DND-41 (cell line): Measurements from ENCODE around the gene VWA2.

Source experiments
- ATAC-seq: fragments of 200-7000 bp; cut with Tn5 transposase; 3 replicates; pipeline ENCODE4 v1.9.1; 2021; ENCODE audit warnings: low read depth; ENCODE audit not compliant: insufficient read depth
- DNase-seq: peaks from one replicate; pipeline ENCODE4 v3.0.0-alpha.2; 2020
- H2AFZ ChIP-seq: 2 replicates; pipeline ENCODE4 v1.6.0; 2012; ENCODE audit warnings: low read depth, low read length
- H3K27ac ChIP-seq: 2 replicates; pipeline ENCODE4 v1.5.1; 2012; ENCODE audit warnings: low read length, inconsistent platforms
- H3K27me3 ChIP-seq: fragments of 200-600 bp; sonication (generic); 2 replicates; pipeline ENCODE4 v1.6.0; 2012; ENCODE audit warnings: low read length, mild to moderate bottlenecking, inconsistent platforms; ENCODE audit not compliant: insufficient read depth, poor library complexity
- H3K36me3 ChIP-seq: 2 replicates; pipeline ENCODE4 v1.5.1; 2012; ENCODE audit warnings: low read length, inconsistent platforms; ENCODE audit not compliant: insufficient read depth
- H3K4me1 ChIP-seq: 2 replicates; pipeline ENCODE4 v1.5.1; 2012; ENCODE audit warnings: mild to moderate bottlenecking, low read length; ENCODE audit not compliant: insufficient read depth
- H3K4me2 ChIP-seq: 2 replicates; pipeline ENCODE4 v1.6.0; 2012; ENCODE audit warnings: mild to moderate bottlenecking, moderate library complexity, low read length, inconsistent platforms; ENCODE audit not compliant: insufficient read depth
- H3K4me3 ChIP-seq, 2 experiments: fragments of 200-600 bp in 1 of 2; shearing (Covaris generic) in 1 of 2; 2 replicates each; pipeline ENCODE4 v1.5.1; 2012 to 2016; ENCODE audit warnings: inconsistent platforms in 2 of 2, low read length in 2 of 2, mild to moderate bottlenecking in 2 of 2, low read depth in 1 of 2, moderate library complexity in 1 of 2
- H3K79me2 ChIP-seq: 2 replicates; pipeline ENCODE4 v1.6.0; 2012; ENCODE audit warnings: low read length, inconsistent platforms; ENCODE audit not compliant: insufficient read depth
- H3K9ac ChIP-seq: 2 replicates; pipeline ENCODE4 v1.6.0; 2012; ENCODE audit warnings: low read depth, mild to moderate bottlenecking, inconsistent platforms, low read length, moderate library complexity
- H3K9me3 ChIP-seq: 2 replicates; pipeline ENCODE4 v1.5.1; 2012; ENCODE audit warnings: low read length, moderate library complexity, mild to moderate bottlenecking, inconsistent platforms; ENCODE audit not compliant: insufficient read depth, severe bottlenecking
- H4K20me1 ChIP-seq: 2 replicates; pipeline ENCODE4 v1.6.0; 2012; ENCODE audit warnings: low read length; ENCODE audit not compliant: insufficient read depth
- EZH2 ChIP-seq: IDR thresholded peaks from 3 replicates; pipeline ENCODE4 v1.6.1; 2012; ENCODE audit warnings: borderline replicate concordance, low read depth, mild to moderate bottlenecking, moderate library complexity, low read length, inconsistent platforms; ENCODE audit not compliant: severe bottlenecking
- TF ChIP-seq, protein P1 (sequence below): IDR thresholded peaks from 2 replicates; pipeline ENCODE4 v1.5.1; 2012; ENCODE audit warnings: borderline replicate concordance, low read length, moderate library complexity, mild to moderate bottlenecking; ENCODE audit not compliant: poor library complexity, severe bottlenecking; ENCODE audit errors: extremely low read depth

VWA2 gene

DNA sequence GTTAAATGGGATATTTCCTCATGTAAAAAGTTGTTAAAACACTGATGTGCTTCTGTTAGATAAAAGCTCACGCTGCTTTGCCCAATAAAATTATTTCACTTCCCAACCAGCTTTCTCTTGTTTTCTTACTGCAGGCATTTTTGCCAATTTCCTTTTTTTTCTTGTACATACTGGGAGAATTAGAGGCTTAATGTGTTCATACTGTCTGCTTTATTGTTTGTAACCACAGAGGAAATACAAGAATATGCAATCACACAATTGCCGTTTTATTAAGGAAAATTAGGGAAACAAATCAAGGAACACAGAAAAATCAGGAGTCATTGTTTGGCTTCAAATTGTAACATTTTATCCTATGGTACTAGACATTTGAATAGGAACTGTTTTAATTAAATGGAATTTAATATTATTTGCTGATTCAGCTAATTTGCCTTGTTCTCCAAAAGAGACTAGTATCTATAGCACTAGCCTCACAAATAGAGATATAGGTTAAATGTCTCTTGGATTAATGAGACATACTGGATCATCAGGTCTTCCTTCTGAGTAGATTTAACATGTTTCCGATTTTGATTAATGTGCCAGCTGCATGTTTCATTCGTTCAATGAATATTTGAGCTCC lies 6.4 kb upstream of the VWA2 start:
- Histone ChIP-seq H3K9me3 (no peaks in the 10 kb centered on the region), H3K36me3 (no peaks in the 10 kb centered on the region), H3K4me3 (no peak overlapping the region), H3K27ac (no peak overlapping the region), H3K79me2 (no peaks in the 10 kb centered on the region), H2AFZ (no peak overlapping the region), H3K9ac (no peak overlapping the region), H3K27me3 (peaks cover 13% of the 10 kb centered on the region), H4K20me1 (no peaks in the 10 kb centered on the region), H3K4me1 (no peaks in the 10 kb centered on the region), H3K4me2 (no peak overlapping the region)
- TF ChIP-seq, protein P1, sequence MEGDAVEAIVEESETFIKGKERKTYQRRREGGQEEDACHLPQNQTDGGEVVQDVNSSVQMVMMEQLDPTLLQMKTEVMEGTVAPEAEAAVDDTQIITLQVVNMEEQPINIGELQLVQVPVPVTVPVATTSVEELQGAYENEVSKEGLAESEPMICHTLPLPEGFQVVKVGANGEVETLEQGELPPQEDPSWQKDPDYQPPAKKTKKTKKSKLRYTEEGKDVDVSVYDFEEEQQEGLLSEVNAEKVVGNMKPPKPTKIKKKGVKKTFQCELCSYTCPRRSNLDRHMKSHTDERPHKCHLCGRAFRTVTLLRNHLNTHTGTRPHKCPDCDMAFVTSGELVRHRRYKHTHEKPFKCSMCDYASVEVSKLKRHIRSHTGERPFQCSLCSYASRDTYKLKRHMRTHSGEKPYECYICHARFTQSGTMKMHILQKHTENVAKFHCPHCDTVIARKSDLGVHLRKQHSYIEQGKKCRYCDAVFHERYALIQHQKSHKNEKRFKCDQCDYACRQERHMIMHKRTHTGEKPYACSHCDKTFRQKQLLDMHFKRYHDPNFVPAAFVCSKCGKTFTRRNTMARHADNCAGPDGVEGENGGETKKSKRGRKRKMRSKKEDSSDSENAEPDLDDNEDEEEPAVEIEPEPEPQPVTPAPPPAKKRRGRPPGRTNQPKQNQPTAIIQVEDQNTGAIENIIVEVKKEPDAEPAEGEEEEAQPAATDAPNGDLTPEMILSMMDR, result no peak
- TF ChIP-seq EZH2, result no peak
- ATAC-seq, result no peak
- DNase-seq, result no peak

DNA sequence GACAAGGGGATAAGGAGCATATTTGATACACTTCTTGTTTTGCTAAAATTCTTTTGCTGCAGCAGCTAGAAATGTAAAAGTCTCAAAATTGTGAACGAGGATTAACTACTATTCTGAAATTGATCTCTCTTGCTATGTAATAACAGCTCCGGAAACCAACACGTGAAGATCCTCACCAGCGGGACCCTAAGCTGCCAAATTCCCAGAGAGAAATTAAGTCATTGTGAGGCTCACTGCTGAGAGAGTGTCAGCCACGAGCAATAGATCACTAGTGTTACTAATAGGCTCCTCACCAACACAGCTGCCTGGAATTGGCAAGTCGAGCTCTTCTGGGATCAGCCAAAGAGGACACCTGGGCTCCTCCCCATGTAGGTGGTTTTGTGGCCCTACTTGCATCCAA lies 5.6 kb upstream of the VWA2 start:
- Histone ChIP-seq H3K27me3 (peaks cover 10% of the 10 kb centered on the region), H3K9me3 (no peaks in the 10 kb centered on the region), H3K4me2 (no peak overlapping the region), H2AFZ (no peak overlapping the region), H3K4me3 (no peak overlapping the region), H3K4me1 (no peaks in the 10 kb centered on the region), H4K20me1 (no peaks in the 10 kb centered on the region), H3K36me3 (no peaks in the 10 kb centered on the region), H3K9ac (no peak overlapping the region), H3K79me2 (no peaks in the 10 kb centered on the region), H3K27ac (no peak overlapping the region)
- TF ChIP-seq EZH2, result no peak
- TF ChIP-seq, protein P1, result no peak
- no peak for DNase-seq
- ATAC-seq, result no peak

GRCh38 chr10:114234132-114234531 lies 4.9 kb upstream of the VWA2 start:
- TF ChIP-seq, protein P1, result no peak
- TF ChIP-seq EZH2, result no peak
- Histone ChIP-seq H3K27me3 (peaks cover 9% of the 10 kb centered on the region), H2AFZ (no peak overlapping the region), H3K4me3 (no peak overlapping the region), H3K4me1 (no peaks in the 10 kb centered on the region), H3K4me2 (no peak overlapping the region), H3K9me3 (no peaks in the 10 kb centered on the region), H3K9ac (no peak overlapping the region), H3K79me2 (no peaks in the 10 kb centered on the region), H4K20me1 (no peaks in the 10 kb centered on the region), H3K36me3 (no peaks in the 10 kb centered on the region), H3K27ac (no peak overlapping the region)
- ATAC-seq (no peak), DNase-seq (no peak)
